IPS-11a (cell line): ENCODE results near the gene CAB39L.
"Not testable (repeated sequence)": the region's sequence is repeated elsewhere in the genome, so short reads cannot be mapped to it uniquely, and the experiment has no call there.

ENCODE experiments used
- H3K4me3 ChIP-seq: one replicate; pipeline ENCODE4 v1.5.1; 2013; ENCODE audit warnings: low read depth, low read length, control low read depth

Gene CAB39L

GRCh38 chr13:49295244-49295643 is 148.6 kb downstream of the CAB39L start:
- H3K4me3 ChIP-seq: no peak overlapping the region

- not testable (repeated sequence) for H3K4me3 ChIP-seq
These were observed 149.1 kb downstream of the CAB39L start for GRCh38 chr13:49294723-49295122.

- no peak overlapping the region for H3K4me3 ChIP-seq
These were observed 150.9 kb downstream of the CAB39L start for GRCh38 chr13:49292742-49293486.

DNA sequence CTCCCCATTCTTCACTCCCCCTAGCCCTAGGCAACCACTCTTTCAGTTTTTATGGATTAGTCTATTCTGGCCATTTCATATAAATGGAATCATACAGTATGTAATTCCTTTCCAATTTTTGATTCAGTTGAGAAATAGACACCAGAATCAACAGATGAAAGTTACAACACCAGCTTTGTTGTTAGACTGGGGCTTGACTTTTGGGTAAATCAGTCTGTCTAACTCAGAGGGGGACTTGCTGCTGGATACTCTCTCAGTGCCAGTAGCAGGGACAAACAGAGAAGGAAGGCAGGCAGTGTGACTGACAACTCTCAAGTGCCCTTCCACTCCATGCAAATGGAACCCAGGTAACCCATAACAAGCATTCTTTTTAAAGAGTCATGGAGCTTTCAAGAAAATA is 155.4 kb downstream of the CAB39L start:
- no peak overlapping the region for H3K4me3 ChIP-seq

DNA sequence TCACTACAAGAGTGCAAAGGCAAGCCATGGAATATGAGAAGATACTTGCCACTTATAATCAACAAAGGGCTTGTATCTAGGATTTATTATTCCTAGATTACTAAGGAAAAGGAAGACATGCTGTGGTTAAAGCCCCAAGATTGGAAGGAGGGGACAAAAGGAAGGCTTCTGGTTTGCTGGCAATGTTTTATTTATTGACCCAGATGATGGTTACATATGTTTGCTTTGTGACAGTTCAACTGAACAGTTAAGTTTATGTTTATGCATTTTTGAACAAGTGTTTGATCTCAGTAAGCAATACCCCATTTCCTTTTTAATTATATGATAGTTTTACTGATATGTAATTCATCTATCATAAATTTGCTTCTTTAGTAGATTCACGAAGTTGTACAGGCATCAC is 155.9 kb downstream of the CAB39L start:
- H3K4me3 ChIP-seq: no peak overlapping the region

- no peak overlapping the region for H3K4me3 ChIP-seq
These were observed 164.0 kb downstream of the CAB39L start for GRCh38 chr13:49279885-49280284.

DNA sequence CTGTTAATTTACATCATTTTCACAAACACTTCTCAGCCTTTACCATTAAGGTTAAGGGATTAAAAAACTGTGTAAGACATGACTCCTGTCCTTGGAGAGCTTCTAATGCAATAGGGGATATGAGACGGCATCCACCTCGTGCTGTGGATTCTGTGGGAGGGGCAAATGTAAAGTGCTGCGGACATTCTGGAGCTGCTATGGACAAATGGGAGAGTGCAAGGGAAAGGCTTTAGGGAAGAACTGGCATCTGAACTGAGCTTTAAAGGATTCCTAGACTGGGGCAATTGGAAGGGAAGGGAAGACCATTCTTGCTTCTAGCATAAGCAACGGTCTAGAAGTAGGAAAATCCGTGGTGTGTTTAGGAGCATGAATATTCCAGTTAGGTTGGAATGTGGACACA is 164.8 kb downstream of the CAB39L start:
- H3K4me3 ChIP-seq: no peak overlapping the region

- H3K4me3 ChIP-seq: no peak overlapping the region
These were observed 165.7 kb downstream of the CAB39L start for GRCh38 chr13:49278211-49278610.

- H3K4me3 ChIP-seq: no peak overlapping the region
These were observed 171.6 kb downstream of the CAB39L start for GRCh38 chr13:49272296-49272695.

GRCh38 chr13:49271264-49271663 is 172.6 kb downstream of the CAB39L start:
- H3K4me3 ChIP-seq: no peak overlapping the region

GRCh38 chr13:49265822-49266221 is 178.0 kb downstream of the CAB39L start:
- H3K4me3 ChIP-seq: no peak overlapping the region

GRCh38 chr13:49262634-49263033 is 181.2 kb downstream of the CAB39L start:
- no peak overlapping the region for H3K4me3 ChIP-seq

DNA sequence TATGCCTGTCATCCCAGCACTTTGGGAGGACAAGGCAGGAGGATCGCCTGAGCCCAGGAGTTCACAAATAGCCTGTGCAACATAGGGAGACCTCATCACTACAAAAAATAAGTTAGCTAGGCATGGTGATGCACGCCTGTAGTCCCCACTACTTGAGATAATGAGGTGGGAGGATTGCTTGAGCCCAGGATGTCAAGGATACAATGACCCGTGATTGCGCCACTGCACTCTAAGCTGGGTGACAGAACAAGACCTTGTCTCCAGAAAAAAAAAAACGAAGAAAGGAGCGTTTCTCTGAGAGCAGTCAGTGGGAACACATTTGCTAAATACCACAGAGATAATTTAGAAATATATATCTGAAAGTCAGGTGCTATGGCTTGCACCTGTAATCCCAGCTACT is 184.3 kb downstream of the CAB39L start:
- no peak overlapping the region for H3K4me3 ChIP-seq
